Ovary (tissue), 3 donors: ENCODE data around the gene IL36A.

Source experiments
- EP300 ChIP-seq: sonication (generic); formaldehyde crosslinking; IDR thresholded peaks from one replicate; pipeline ENCODE4 v1.6.1; 2017; ENCODE audit warnings: antibody characterized with exemption
- TF ChIP-seq, protein P1 (sequence below), 3 donors: fragments of 450-650 bp in 2 of 3; fragments of 200-600 bp in 1 of 3; IDR thresholded peaks; one replicate each; pipeline versions ENCODE4 v1.5.1 to v1.8.0; 2016 to 2022; ENCODE audit warnings: antibody characterized with exemption in 3 of 3, mild to moderate bottlenecking in 1 of 3
- donor health status: DM: no; HTN: no; CAD: no.

DNA sequence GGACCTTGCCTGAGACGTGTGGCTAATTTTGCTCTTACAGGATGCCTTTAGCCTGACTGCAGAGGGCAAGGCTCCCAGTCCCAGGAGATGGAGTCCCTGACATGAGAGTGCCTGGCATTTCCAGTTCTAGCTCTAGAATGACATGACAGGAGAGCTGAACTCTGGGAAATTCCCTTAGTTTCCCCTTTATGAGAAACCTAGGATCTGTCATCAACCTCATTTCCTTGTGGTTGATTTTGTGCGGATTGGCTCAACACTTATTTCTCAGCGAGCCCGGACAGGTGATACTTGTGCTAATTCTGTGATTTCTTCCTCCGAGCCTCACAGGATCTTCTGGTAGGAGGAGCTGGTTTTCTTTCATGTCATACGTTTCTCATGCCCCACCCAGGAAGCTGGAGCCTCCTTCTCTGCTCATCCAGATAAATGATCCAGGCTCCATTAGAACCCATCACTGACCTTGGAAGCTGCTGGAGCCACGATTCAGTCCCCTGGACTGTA lies 27.7 kb upstream of the IL36A start, which contains the start of gene IL36G:
- TF ChIP-seq, protein P1, sequence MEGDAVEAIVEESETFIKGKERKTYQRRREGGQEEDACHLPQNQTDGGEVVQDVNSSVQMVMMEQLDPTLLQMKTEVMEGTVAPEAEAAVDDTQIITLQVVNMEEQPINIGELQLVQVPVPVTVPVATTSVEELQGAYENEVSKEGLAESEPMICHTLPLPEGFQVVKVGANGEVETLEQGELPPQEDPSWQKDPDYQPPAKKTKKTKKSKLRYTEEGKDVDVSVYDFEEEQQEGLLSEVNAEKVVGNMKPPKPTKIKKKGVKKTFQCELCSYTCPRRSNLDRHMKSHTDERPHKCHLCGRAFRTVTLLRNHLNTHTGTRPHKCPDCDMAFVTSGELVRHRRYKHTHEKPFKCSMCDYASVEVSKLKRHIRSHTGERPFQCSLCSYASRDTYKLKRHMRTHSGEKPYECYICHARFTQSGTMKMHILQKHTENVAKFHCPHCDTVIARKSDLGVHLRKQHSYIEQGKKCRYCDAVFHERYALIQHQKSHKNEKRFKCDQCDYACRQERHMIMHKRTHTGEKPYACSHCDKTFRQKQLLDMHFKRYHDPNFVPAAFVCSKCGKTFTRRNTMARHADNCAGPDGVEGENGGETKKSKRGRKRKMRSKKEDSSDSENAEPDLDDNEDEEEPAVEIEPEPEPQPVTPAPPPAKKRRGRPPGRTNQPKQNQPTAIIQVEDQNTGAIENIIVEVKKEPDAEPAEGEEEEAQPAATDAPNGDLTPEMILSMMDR (IDR thresholded peaks at IDR 0.05) = no peak
- no peak for TF ChIP-seq EP300
